Endothelial cell of coronary artery (primary cell): ENCODE data around the gene NOL6. TPM values are rescaled to one million over a fixed set of nuclear protein-coding genes. Genes with fewer than 3 reads are reported as not detected.

ENCODE experiments used
- total RNA-seq: library from RNA; depleted of rRNA; stranded (reverse); fragments of >200 nt; gene quantifications from 2 replicates; pipeline ENCODE4 v1.2.3, GENCODE V29; 2014

Gene NOL6, protein sequence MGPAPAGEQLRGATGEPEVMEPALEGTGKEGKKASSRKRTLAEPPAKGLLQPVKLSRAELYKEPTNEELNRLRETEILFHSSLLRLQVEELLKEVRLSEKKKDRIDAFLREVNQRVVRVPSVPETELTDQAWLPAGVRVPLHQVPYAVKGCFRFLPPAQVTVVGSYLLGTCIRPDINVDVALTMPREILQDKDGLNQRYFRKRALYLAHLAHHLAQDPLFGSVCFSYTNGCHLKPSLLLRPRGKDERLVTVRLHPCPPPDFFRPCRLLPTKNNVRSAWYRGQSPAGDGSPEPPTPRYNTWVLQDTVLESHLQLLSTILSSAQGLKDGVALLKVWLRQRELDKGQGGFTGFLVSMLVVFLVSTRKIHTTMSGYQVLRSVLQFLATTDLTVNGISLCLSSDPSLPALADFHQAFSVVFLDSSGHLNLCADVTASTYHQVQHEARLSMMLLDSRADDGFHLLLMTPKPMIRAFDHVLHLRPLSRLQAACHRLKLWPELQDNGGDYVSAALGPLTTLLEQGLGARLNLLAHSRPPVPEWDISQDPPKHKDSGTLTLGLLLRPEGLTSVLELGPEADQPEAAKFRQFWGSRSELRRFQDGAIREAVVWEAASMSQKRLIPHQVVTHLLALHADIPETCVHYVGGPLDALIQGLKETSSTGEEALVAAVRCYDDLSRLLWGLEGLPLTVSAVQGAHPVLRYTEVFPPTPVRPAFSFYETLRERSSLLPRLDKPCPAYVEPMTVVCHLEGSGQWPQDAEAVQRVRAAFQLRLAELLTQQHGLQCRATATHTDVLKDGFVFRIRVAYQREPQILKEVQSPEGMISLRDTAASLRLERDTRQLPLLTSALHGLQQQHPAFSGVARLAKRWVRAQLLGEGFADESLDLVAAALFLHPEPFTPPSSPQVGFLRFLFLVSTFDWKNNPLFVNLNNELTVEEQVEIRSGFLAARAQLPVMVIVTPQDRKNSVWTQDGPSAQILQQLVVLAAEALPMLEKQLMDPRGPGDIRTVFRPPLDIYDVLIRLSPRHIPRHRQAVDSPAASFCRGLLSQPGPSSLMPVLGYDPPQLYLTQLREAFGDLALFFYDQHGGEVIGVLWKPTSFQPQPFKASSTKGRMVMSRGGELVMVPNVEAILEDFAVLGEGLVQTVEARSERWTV
- total RNA-seq: 21.7 and 26.1 TPM in 2 replicates

DNA sequence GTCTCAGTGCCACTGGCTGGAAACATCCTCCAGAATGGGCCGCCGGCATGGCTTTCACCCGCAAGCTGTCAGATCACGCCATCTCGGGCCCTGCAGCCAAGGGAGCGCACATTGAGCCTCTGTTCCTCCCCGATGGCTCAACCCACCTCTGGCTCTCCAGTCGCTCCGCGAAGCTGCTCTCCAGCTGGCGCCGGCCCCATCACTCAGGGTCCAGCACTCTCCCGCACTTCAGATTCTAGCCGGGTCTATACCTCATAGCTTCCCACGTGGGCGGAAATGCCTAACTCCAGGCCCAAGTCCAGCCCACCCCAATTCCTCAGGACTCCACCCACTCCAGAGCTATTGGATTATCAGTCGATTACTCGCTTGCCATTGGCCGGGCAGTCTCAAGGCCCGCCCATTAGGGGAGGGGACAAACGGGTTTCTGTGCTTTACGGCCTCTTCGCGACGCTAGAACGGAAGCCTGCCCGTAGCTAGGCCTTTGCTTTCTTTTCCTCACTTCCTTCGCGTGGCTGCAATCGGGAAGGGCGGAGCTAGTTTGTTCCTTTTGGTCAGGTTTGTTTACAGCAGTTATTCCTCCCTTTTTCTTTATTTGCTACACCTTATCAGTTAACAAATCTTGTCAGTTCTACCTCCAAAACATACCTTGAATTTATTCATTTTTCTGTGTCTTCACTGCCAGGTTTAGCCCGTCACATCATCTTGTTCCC lies at the start of gene NOL6:
NOL6 (minus strand) TSS at position 282 of the 710 bp plus-strand sequence; CDS start at position 200, 82 bp downstream.

GRCh38 chr9:33446946-33447798 lies 26.6 kb downstream of the NOL6 start, which contains the start of gene AQP3:
TSS of gene AQP3 (minus strand) at chr9:33447593. CDS start at chr9:33447530, 63 bp downstream.

Other genes starting within 250 kb of the NOL6 start
- not detected in 2 replicates for gene SPINK4, start 233.8 kb downstream of the NOL6 start, total RNA-seq
- gene BAG1, start 209.2 kb downstream of the NOL6 start, total RNA-seq: 24.1 and 24.7 TPM in 2 replicates
- 76.5 and 108 TPM in 2 replicates for gene CHMP5, start 208.9 kb downstream of the NOL6 start, total RNA-seq
- gene NFX1, start 183.4 kb downstream of the NOL6 start, total RNA-seq: 13.6 and 15.2 TPM in 2 replicates
- 0.09 TPM in 1 of 2 replicates, not detected in the other for gene AQP7, start 71.4 kb downstream of the NOL6 start, total RNA-seq
- 0.19 and 0.27 TPM in 2 replicates for gene AQP3, start 26.3 kb downstream of the NOL6 start, total RNA-seq
- gene ANKRD18B, start 50.3 kb upstream of the NOL6 start, total RNA-seq: 0.94 and 2.7 TPM in 2 replicates